Endodermal cell (in vitro differentiated cells): Measurements from ENCODE around the gene EBNA1BP2. TPM values are rescaled to one million over a fixed set of nuclear protein-coding genes. Genes with fewer than 3 reads are reported as not detected.

Source experiments
- DNase-seq: peaks from one replicate; pipeline ENCODE4 v3.0.0-alpha.2; 2017
- H3K27ac ChIP-seq: 2 replicates; pipeline ENCODE4 v1.5.1; 2013; ENCODE audit warnings: mild to moderate bottlenecking, low read depth, low read length, moderate library complexity
- H3K27me3 ChIP-seq: 2 replicates; pipeline ENCODE4 v1.6.1; 2013; ENCODE audit warnings: mild to moderate bottlenecking, low read length, moderate library complexity; ENCODE audit not compliant: insufficient read depth, control insufficient read depth, poor library complexity, severe bottlenecking
- H3K36me3 ChIP-seq: 2 replicates; pipeline ENCODE4 v1.7.0; 2013; ENCODE audit warnings: mild to moderate bottlenecking, low read length, moderate library complexity; ENCODE audit not compliant: control insufficient read depth, insufficient read depth
- H3K4me1 ChIP-seq: one replicate; pipeline ENCODE4 v1.7.0; 2013; ENCODE audit warnings: low read length; ENCODE audit not compliant: control insufficient read depth, insufficient read depth
- H3K4me3 ChIP-seq: 2 replicates; pipeline ENCODE4 v1.5.1; 2013; ENCODE audit warnings: mild to moderate bottlenecking, low read length, moderate library complexity
- H3K9ac ChIP-seq: 2 replicates; pipeline ENCODE4 v1.6.1; 2013; ENCODE audit warnings: mild to moderate bottlenecking, low read length, moderate library complexity; ENCODE audit not compliant: poor library complexity, severe bottlenecking; ENCODE audit errors: extremely low read depth
- H3K9me3 ChIP-seq: 2 replicates; pipeline ENCODE4 v1.6.1; 2013; ENCODE audit warnings: mild to moderate bottlenecking, low read length, moderate library complexity; ENCODE audit not compliant: control insufficient read depth
- H3K27ac Mint-ChIP-seq: 2 replicates; pipeline ENCODE4 v1.8.0; 2020; ENCODE audit warnings: mixed read lengths
- H3K27me3 Mint-ChIP-seq: 2 replicates; pipeline ENCODE4 v1.8.0; 2021; ENCODE audit warnings: mild to moderate bottlenecking, mixed read lengths; ENCODE audit not compliant: insufficient read depth
- H3K36me3 Mint-ChIP-seq: 2 replicates; pipeline ENCODE4 v1.8.0; 2020; ENCODE audit warnings: low read depth, mixed read lengths
- H3K4me1 Mint-ChIP-seq: 2 replicates; pipeline ENCODE4 v1.8.0; 2020; ENCODE audit warnings: mixed read lengths
- H3K4me3 Mint-ChIP-seq: 2 replicates; pipeline ENCODE4 v1.8.0; 2020; ENCODE audit warnings: mild to moderate bottlenecking, moderate library complexity, mixed read lengths
- H3K9me3 Mint-ChIP-seq: 2 replicates; pipeline ENCODE4 v1.8.0; 2020; ENCODE audit warnings: mild to moderate bottlenecking, mixed read lengths
- CTCF ChIP-seq: fragments of 200-600 bp; sonication (generic); conservative IDR thresholded peaks from 2 replicates; pipeline ENCODE4 v1.5.0; 2021; ENCODE audit warnings: antibody characterized with exemption, mild to moderate bottlenecking
- WGBS, 2 experiments: methylation state at CpG; one replicate each; pipeline versions ENCODE4 v1.1.5 to v1.1.7; 2013; ENCODE audit warnings: missing lambda C conversion rate in 2 of 2, mixed read lengths in 1 of 2; ENCODE audit not compliant: insufficient coverage in 1 of 2, insufficient read length in 1 of 2; 5-methylcytosine and 5-hydroxymethylcytosine counted together
- total RNA-seq, 2 donors: library from RNA; stranded (reverse); fragmentation: NEBNext Ultra II Directional in 1 of 2; extraction: Animal tissue kit (Norgen Biotek cat#: 25700) in 1 of 2; gene quantifications; 2 replicates in 1 of 2; 3 replicates in 1 of 2; pipeline ENCODE4 v1.2.1, GENCODE V29; 2021

EBNA1BP2 gene
- total RNA-seq, 2 donors from 2014 or later: 50.2 to 51.7 TPM

- Histone ChIP-seq H3K4me3 (no peak overlapping the region), H3K4me1 (no peaks in the 10 kb centered on the region), H3K36me3 (no peaks in the 10 kb centered on the region), H3K27me3 (no peaks in the 10 kb centered on the region), H3K9me3 (no peaks in the 10 kb centered on the region), H3K9ac (no peak overlapping the region), H3K27ac (no peak overlapping the region)
- no peak for DNase-seq
- WGBS, 2 experiments: 89 to 92% methylated on average over 2 to 3 of the region's 3 CpGs
- Mint-ChIP-seq H3K4me1 (no peaks in the 10 kb centered on the region), H3K27me3 (peaks cover 3% of the 10 kb centered on the region), H3K4me3 (no peak overlapping the region), H3K27ac (no peak overlapping the region), H3K36me3 (no peaks in the 10 kb centered on the region), H3K9me3 (peaks cover 1% of the 10 kb centered on the region)
- TF ChIP-seq CTCF: no peak
Observed at GRCh38 chr1:43184995-43185394, 12.9 kb upstream of the EBNA1BP2 start.

- TF ChIP-seq CTCF: no peak
- H3K4me1 ChIP-seq: no peaks in the 10 kb centered on the region
- WGBS, 2 experiments: 100% methylated on average over 3 of the region's 3 CpGs; no CpG with 5 or more reads in 1 of the 2 experiments
Observed at GRCh38 chr1:43184388-43184787, 12.3 kb upstream of the EBNA1BP2 start.

GRCh38 chr1:43177691-43178090, 5.6 kb upstream of the EBNA1BP2 start:
- TF ChIP-seq CTCF: no peak
- no peaks in the 10 kb centered on the region for H3K4me1 ChIP-seq
- peaks cover 19% of the 10 kb centered on the region for H3K27me3 Mint-ChIP-seq
- H3K9ac ChIP-seq: no peak overlapping the region
- no peak overlapping the region for H3K27ac ChIP-seq
- no peaks in the 10 kb centered on the region for H3K36me3 Mint-ChIP-seq
- H3K36me3 ChIP-seq: no peaks in the 10 kb centered on the region
- H3K4me3 ChIP-seq: no peak overlapping the region
- no peaks in the 10 kb centered on the region for H3K9me3 ChIP-seq
- WGBS, 2 experiments: 45 to 49% methylated on average over 4 of the region's 4 CpGs
- H3K4me3 Mint-ChIP-seq: no peak overlapping the region
- H3K9me3 Mint-ChIP-seq: peaks cover under 1% of the 10 kb centered on the region
- peaks cover 2% of the 10 kb centered on the region for H3K4me1 Mint-ChIP-seq
- peaks cover 12% of the 10 kb centered on the region for H3K27me3 ChIP-seq
- DNase-seq: no peak
- H3K27ac Mint-ChIP-seq: no peak overlapping the region

More at GRCh38 chr1:43184388-43184787, 12.3 kb upstream of the EBNA1BP2 start:
- Histone ChIP-seq H3K9me3 (no peaks in the 10 kb centered on the region), H3K4me3 (no peak overlapping the region), H3K9ac (no peak overlapping the region), H3K27ac (no peak overlapping the region), H3K36me3 (no peaks in the 10 kb centered on the region), H3K27me3 (no peaks in the 10 kb centered on the region)
- no peaks in the 10 kb centered on the region for H3K36me3 Mint-ChIP-seq
- no peaks in the 10 kb centered on the region for H3K9me3 Mint-ChIP-seq
- no peak for DNase-seq
- H3K27me3 Mint-ChIP-seq: peaks cover 3% of the 10 kb centered on the region
- H3K4me1 Mint-ChIP-seq: no peaks in the 10 kb centered on the region
- no peak overlapping the region for H3K27ac Mint-ChIP-seq
- H3K4me3 Mint-ChIP-seq: no peak overlapping the region
